ENCODE data around the gene PRKCE.

DNA sequence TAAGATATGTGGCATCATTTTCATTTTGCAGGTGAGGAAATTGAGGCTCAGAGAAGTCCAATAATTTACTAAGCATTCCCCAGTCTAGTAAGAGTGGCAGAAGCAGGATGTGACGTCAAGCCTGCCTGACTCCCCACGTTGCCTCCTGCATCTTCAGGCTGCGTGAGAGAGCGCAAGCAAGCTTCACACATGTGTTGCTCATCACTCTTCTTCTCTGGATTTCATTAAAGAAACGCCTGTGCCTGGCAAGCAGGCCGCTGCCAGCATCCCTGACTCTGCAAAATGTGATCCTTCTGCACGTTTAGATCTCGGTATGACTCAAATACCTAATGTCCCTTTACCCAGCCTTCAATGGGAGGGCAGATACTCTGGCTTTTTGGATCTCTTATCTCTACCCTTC lies 96.8 kb downstream of the PRKCE start:
- TF ChIP-seq, protein P1, sequence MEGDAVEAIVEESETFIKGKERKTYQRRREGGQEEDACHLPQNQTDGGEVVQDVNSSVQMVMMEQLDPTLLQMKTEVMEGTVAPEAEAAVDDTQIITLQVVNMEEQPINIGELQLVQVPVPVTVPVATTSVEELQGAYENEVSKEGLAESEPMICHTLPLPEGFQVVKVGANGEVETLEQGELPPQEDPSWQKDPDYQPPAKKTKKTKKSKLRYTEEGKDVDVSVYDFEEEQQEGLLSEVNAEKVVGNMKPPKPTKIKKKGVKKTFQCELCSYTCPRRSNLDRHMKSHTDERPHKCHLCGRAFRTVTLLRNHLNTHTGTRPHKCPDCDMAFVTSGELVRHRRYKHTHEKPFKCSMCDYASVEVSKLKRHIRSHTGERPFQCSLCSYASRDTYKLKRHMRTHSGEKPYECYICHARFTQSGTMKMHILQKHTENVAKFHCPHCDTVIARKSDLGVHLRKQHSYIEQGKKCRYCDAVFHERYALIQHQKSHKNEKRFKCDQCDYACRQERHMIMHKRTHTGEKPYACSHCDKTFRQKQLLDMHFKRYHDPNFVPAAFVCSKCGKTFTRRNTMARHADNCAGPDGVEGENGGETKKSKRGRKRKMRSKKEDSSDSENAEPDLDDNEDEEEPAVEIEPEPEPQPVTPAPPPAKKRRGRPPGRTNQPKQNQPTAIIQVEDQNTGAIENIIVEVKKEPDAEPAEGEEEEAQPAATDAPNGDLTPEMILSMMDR (IDR thresholded peaks at IDR 0.05): no peak
- TF ChIP-seq POLR2AphosphoS5 (IDR thresholded peaks at IDR 0.05): no peak
